Esophagus squamous epithelium (tissue), 5 donors: ENCODE measurements around the gene GATA6. TPM values are rescaled to one million over a fixed set of nuclear protein-coding genes. Genes with fewer than 3 reads are reported as not detected.

Source experiments
- DNase-seq: peaks from one replicate; lab custom pipeline; 2025; lab: John Stamatoyannopoulos, UW
- H3K27ac ChIP-seq, 4 donors: fragments of 200-600 bp; sonication (generic); one replicate each; pipeline ENCODE4 v1.5.1; 2016 to 2019; ENCODE audit warnings: mild to moderate bottlenecking in 1 of 4
- H3K27me3 ChIP-seq, 4 donors: fragments of 200-600 bp; sonication (generic); 1 replicate in 3 of 4; 2 replicates in 1 of 4; pipeline versions ENCODE4 v1.5.1 to v1.6.0; 2017 to 2021; ENCODE audit warnings: antibody characterized with exemption in 1 of 4
- H3K36me3 ChIP-seq, 3 donors: fragments of 200-600 bp; sonication (generic); one replicate each; pipeline ENCODE4 v1.5.1; 2016 to 2019
- H3K4me1 ChIP-seq, 3 donors: fragments of 200-600 bp; sonication (generic); one replicate each; pipeline ENCODE4 v1.5.1; 2017 to 2019
- H3K4me3 ChIP-seq, 4 donors: fragments of 200-600 bp; sonication (generic); 1 replicate in 3 of 4; 2 replicates in 1 of 4; pipeline ENCODE4 v1.5.1; 2016 to 2019; ENCODE audit warnings: mild to moderate bottlenecking in 2 of 4, moderate library complexity in 1 of 4
- H3K9me3 ChIP-seq, 3 donors: fragments of 200-600 bp; sonication (generic); one replicate each; pipeline ENCODE4 v1.5.1; 2016 to 2019
- POLR2A ChIP-seq, 4 donors: fragments of 450-650 bp; IDR thresholded peaks; one replicate each; pipeline ENCODE4 v1.6.1; 2017; ENCODE audit warnings: antibody characterized with exemption in 4 of 4, mild to moderate bottlenecking in 4 of 4, moderate library complexity in 3 of 4
- WGBS, 2 donors: methylation state at CpG; one replicate each; pipeline ENCODE4 v1.1.5; 2018; 5-methylcytosine and 5-hydroxymethylcytosine counted together
- intact Hi-C: fragments of 100-400 bp; cut with DNase I; formaldehyde crosslinking; loops from one replicate; pipeline ENCODE4 v1.15.0; 2022
- total RNA-seq, 4 donors: library from RNA; depleted of rRNA; stranded (reverse); fragments of >200 nt; gene quantifications; one replicate each; pipeline ENCODE4 v1.1.0, GENCODE V29; 2016
- TF ChIP-seq, protein P1 (sequence below), 6 experiments: fragments of 450-650 bp in 4 of 6; fragments of 200-600 bp in 2 of 6; sonication (generic) in 2 of 6; IDR thresholded peaks; one replicate each; pipeline ENCODE4 v1.5.1; 2016 to 2019; ENCODE audit warnings: antibody characterized with exemption in 6 of 6, mild to moderate bottlenecking in 4 of 6, moderate library complexity in 4 of 6
- donor health status: DM: yes; HTN: yes; CAD: no.

Gene GATA6
- total RNA-seq, 4 donors from 2014 or later: 0.08 to 2.2 (median 1.2) TPM

DNA sequence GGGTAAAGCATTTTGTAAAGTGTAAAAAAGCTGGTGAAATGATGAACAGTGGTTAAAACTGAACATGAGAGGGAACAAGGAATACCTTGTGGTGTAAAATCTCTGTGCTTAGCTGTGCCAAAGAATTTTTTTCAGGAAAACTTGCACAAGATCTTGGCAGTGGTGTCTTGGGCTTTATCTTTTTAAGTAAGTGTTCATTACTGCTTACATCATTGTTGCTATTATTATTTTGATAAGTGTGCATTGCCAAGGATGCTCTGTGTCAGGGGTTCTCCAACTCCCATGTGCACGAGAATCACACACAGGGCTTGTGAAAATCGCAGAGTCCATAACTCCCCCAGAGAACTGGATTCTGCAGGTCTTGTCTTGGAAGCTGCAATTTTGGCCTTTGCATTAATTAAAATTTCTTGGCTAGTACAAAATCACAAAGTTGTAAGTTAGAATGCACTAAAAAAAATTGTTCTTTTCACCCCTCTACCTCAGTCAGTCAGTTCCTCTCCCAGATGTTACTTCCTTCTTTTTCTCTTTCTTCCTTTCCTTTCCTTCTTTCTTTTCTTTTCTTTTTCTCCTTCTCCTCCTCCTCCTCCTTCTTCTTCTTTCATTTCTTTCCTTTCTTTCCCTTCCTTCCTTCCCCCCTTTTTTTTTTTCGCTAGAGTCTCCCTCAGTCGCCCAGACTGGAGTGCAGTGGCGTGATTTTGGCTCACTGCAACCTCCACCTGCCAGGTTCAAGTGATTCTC is 37.8 kb downstream of the GATA6 start:
- no peaks in the 10 kb centered on the region for H3K36me3 ChIP-seq
- peaks cover 0 to 56% (median 0%) of the 10 kb centered on the region in 4 donors for H3K27me3 ChIP-seq
- 61 to 84% methylated on average over 5 of the region's 5 CpGs for WGBS, 2 donors
- H3K9me3 ChIP-seq: no peaks in the 10 kb centered on the region
- no peak for DNase-seq
- intact Hi-C loops: no loop called here
- peaks cover 0 to 9% (median 0%) of the 10 kb centered on the region in 3 donors for H3K4me1 ChIP-seq
- H3K4me3 ChIP-seq: no peak overlapping the region
- no peak for TF ChIP-seq POLR2A (IDR thresholded peaks at IDR 0.05)
- TF ChIP-seq, protein P1, sequence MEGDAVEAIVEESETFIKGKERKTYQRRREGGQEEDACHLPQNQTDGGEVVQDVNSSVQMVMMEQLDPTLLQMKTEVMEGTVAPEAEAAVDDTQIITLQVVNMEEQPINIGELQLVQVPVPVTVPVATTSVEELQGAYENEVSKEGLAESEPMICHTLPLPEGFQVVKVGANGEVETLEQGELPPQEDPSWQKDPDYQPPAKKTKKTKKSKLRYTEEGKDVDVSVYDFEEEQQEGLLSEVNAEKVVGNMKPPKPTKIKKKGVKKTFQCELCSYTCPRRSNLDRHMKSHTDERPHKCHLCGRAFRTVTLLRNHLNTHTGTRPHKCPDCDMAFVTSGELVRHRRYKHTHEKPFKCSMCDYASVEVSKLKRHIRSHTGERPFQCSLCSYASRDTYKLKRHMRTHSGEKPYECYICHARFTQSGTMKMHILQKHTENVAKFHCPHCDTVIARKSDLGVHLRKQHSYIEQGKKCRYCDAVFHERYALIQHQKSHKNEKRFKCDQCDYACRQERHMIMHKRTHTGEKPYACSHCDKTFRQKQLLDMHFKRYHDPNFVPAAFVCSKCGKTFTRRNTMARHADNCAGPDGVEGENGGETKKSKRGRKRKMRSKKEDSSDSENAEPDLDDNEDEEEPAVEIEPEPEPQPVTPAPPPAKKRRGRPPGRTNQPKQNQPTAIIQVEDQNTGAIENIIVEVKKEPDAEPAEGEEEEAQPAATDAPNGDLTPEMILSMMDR (IDR thresholded peaks at IDR 0.05): no peak
- H3K27ac ChIP-seq: no peak overlapping the region

DNA sequence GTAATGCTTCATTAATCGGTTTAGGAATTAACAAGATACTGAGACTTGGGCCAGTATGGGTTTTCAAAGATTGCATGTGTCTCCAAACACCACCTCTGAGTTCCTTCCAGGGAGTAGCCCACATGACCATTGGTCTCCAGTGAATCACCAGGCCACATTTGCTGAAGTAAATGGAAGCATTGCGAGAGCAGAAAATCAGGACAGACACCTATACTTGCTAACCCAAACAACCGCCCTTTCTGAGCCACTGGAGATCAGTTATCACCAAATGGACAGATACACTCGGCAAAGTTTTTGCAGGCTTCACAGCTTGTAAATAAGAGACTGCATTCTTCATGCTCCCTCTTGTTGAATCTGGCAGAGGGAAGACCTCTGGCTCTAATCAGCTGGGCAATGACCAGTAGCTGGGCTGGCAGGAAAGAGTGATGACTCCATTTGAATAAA is 40.9 kb downstream of the GATA6 start:
- intact Hi-C loops: no loop called here
- H3K9me3 ChIP-seq: no peaks in the 10 kb centered on the region
- H3K36me3 ChIP-seq: no peaks in the 10 kb centered on the region
- H3K27ac ChIP-seq: no peak overlapping the region
- no peak for DNase-seq
- no peak for TF ChIP-seq POLR2A (IDR thresholded peaks at IDR 0.05)
- TF ChIP-seq, protein P1 (IDR thresholded peaks at IDR 0.05): no peak
- no peak overlapping the region for H3K4me3 ChIP-seq
- WGBS, 2 donors: 75 to 77% methylated on average over 4 of the region's 4 CpGs
- H3K27me3 ChIP-seq: peaks cover 0 to 31% (median 0%) of the 10 kb centered on the region in 4 donors
- peaks cover 0 to 21% (median 0%) of the 10 kb centered on the region in 3 donors for H3K4me1 ChIP-seq

DNA sequence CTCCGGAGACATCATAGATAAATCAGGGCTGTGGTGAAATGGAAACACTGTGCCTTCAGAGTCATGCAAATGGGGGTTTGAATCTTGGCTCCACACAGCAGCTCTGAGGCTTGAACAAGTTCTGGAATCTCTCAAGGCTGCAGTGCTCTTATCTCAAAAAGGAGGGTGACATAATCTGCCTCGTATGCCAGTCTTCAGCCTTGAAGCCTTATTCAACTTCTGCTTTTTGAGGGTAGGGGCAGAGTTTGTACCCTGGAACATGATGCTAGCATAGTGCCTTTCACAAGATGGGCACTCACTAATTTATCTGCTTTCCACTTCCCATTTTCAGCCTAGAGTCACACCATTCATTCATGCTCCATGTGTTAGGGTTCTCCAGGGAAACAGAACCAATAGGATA is 42.3 kb downstream of the GATA6 start:
- 81 to 91% methylated on average over 2 of the region's 2 CpGs for WGBS, 2 donors
- Histone ChIP-seq H3K4me1 (peaks cover 0 to 21% (median 0%) of the 10 kb centered on the region in 3 donors), H3K36me3 (no peaks in the 10 kb centered on the region), H3K27me3 (peaks cover 0 to 22% (median 0%) of the 10 kb centered on the region in 4 donors), H3K9me3 (no peaks in the 10 kb centered on the region), H3K4me3 (no peak overlapping the region), H3K27ac (no peak overlapping the region)
- DNase-seq: no peak
- intact Hi-C loops: no loop called here
- no peak for TF ChIP-seq POLR2A (IDR thresholded peaks at IDR 0.05)
- TF ChIP-seq, protein P1 (IDR thresholded peaks at IDR 0.05): no peak

DNA sequence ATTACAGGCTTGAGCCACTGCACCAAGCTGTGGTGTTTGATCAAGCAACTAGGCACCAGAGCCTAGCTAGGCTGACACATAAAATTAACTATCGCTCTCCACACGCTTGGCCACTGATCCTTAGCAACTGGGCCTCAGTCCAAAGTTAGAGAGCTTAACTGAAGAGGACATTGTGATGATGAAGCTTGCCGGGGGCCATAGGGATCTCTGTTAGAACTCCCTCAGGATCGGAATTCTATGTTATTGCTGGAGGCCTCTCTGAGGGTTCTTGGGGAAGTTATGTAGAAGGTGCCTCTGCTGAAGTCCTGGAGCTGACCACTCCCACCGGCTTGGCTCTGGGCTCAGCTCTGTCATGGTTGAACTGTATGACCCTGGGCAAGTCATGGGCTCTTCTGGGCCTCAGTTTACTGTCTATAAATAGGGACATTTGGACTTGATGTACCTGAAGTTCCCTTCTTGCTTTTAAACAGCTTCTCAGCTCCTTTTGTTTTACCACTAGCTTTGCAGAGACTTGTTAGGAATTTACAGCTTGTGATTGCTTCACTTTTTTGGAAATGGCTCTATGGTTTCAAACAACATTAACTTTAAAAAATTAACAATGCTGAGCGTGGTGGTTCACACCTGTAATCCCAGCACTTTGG is 44.1 kb downstream of the GATA6 start:
- intact Hi-C loops: no loop called here
- Histone ChIP-seq H3K27me3 (peaks cover 0 to 21% (median 0%) of the 10 kb centered on the region in 4 donors), H3K9me3 (no peaks in the 10 kb centered on the region), H3K27ac (peak overlapping the region in 3 of 4 donors; percentile 28 to 47 (median 40)), H3K4me1 (peaks cover 0 to 21% (median 0%) of the 10 kb centered on the region in 3 donors), H3K4me3 (no peak overlapping the region), H3K36me3 (no peaks in the 10 kb centered on the region)
- no peak for DNase-seq
- no peak for TF ChIP-seq POLR2A (IDR thresholded peaks at IDR 0.05)
- TF ChIP-seq, protein P1 (IDR thresholded peaks at IDR 0.05): no peak
- WGBS, 2 donors: 46 to 54% methylated on average over 5 to 6 of the region's 6 CpGs
